Caco-2 (cell line): ENCODE results near the gene UQCC2. TPM values are rescaled to one million over a fixed set of nuclear protein-coding genes. Genes with fewer than 3 reads are reported as not detected.

Experiments used
- BruUV-seq: library from RNA; stranded (reverse); fragments of 400-500 nt; replicated peaks from 2 replicates; lab custom pipeline; 2021; lab: Mats Ljungman, UMichigan
- CTCF ChIA-PET: fragments of 300-600 bp; sonication (Branson Sonifier 250); formaldehyde crosslinking; loops from one replicate; lab custom pipeline; 2022; ENCODE audit warnings: antibody characterized with exemption; lab: Charles Lee
- POLR2A ChIA-PET: fragments of 300-600 bp; sonication (Branson Sonifier 250); formaldehyde crosslinking; loops from one replicate; lab custom pipeline; 2022; ENCODE audit warnings: antibody characterized with exemption; lab: Charles Lee
- DNase-seq, 2 experiments: peaks; one replicate each; pipeline versions ENCODE4 v3.0.0 to v3.0.0-alpha.2; 2020 to 2022
- H3K27me3 ChIP-seq: replicated peaks from 2 replicates; pipeline ENCODE4 v1.6.0; 2011; ENCODE audit warnings: low read length; ENCODE audit not compliant: control insufficient read depth, insufficient read depth
- H3K36me3 ChIP-seq: 2 replicates; pipeline ENCODE4 v1.5.1; 2011; ENCODE audit warnings: low read length; ENCODE audit not compliant: control insufficient read depth, insufficient read depth
- H3K4me1 ChIP-seq: fragments of 250-450 bp; sonication (Bioruptor Pico); 2 replicates; pipeline ENCODE4 v1.5.1; 2020; ENCODE audit warnings: mild to moderate bottlenecking
- H3K4me3 ChIP-seq: 2 replicates; pipeline ENCODE4 v1.5.1; 2011; ENCODE audit warnings: low read depth, mild to moderate bottlenecking, control low read depth, low read length
- H3K9me3 ChIP-seq: fragments of 250-450 bp; sonication (Bioruptor Pico); 2 replicates; pipeline ENCODE4 v1.5.1; 2020; ENCODE audit warnings: mild to moderate bottlenecking, moderate library complexity
- H3K27ac Mint-ChIP-seq: one replicate; pipeline ENCODE4 v1.8.0; 2022; ENCODE audit warnings: mixed read lengths; ENCODE audit not compliant: unreplicated experiment
- H3K27me3 Mint-ChIP-seq: one replicate; pipeline ENCODE4 v1.8.0; 2022; ENCODE audit warnings: mixed read lengths; ENCODE audit not compliant: insufficient read depth, unreplicated experiment
- H3K36me3 Mint-ChIP-seq: one replicate; pipeline ENCODE4 v1.8.0; 2022; ENCODE audit warnings: mild to moderate bottlenecking, mixed read lengths; ENCODE audit not compliant: insufficient read depth, unreplicated experiment
- H3K4me1 Mint-ChIP-seq: one replicate; pipeline ENCODE4 v1.8.0; 2022; ENCODE audit warnings: low read depth, mixed read lengths; ENCODE audit not compliant: unreplicated experiment
- H3K4me3 Mint-ChIP-seq: one replicate; pipeline ENCODE4 v1.8.0; 2022; ENCODE audit warnings: mild to moderate bottlenecking, moderate library complexity, mixed read lengths; ENCODE audit not compliant: unreplicated experiment
- H3K9me3 Mint-ChIP-seq: one replicate; pipeline ENCODE4 v1.8.0; 2022; ENCODE audit warnings: mixed read lengths; ENCODE audit not compliant: unreplicated experiment
- intact Hi-C: fragments of 100-400 bp; cut with micrococcal nuclease; formaldehyde crosslinking; loops from one replicate; pipeline ENCODE4 v1.10.0; 2022; ENCODE audit not compliant: unreplicated experiment
- total RNA-seq: library from RNA; stranded (reverse); gene quantifications from 2 replicates; pipeline ENCODE4 v1.2.3, GENCODE V29; 2022
- TF ChIP-seq, protein P1 (sequence below), 2 experiments: fragments of 200-600 bp in 1 of 2; IDR thresholded peaks; 1 replicate in 1 of 2; 2 replicates in 1 of 2; pipeline versions ENCODE4 v1.5.1 to v1.8.0; 2011 to 2022; ENCODE audit warnings: antibody characterized with exemption in 1 of 2, control low read depth in 1 of 2, inconsistent platforms in 1 of 2, low read depth in 1 of 2, low read length in 1 of 2, mild to moderate bottlenecking in 1 of 2, moderate library complexity in 1 of 2; ENCODE audit not compliant: insufficient read depth in 1 of 2, severe bottlenecking in 1 of 2, unreplicated experiment in 1 of 2

UQCC2 gene
- total RNA-seq, 1 experiment from 2014 or later, result 122 TPM

DNA sequence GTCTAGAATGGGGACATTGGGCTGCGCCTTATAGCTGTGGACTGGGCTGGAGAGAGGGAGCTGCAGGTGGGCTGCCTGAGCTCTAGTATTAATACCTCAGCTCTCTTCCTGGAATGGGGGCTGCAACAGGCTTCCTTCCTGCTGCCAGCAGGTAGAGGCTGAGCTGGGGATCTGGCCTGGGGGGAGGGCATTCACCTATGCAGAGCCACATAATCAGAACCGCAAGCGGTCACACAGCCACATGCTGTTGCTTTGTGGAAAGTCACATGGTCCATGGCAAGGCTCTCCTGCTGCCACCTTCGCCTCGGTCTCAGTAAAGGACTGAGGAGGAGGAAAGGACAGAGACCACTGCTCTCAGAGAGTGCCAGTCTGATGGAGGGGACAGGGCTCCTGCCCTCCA lies 54.7 kb downstream of the UQCC2 start:
- Mint-ChIP-seq H3K27me3 (no peaks in the 10 kb centered on the region), H3K36me3 (peaks cover 30% of the 10 kb centered on the region), H3K4me3 (no peak overlapping the region), H3K9me3 (no peaks in the 10 kb centered on the region), H3K27ac (no peak overlapping the region), H3K4me1 (no peaks in the 10 kb centered on the region)
- POLR2A ChIA-PET, result no interaction called here
- Histone ChIP-seq H3K9me3 (no peaks in the 10 kb centered on the region), H3K27me3 (no peaks in the 10 kb centered on the region), H3K36me3 (peaks cover 4% of the 10 kb centered on the region), H3K4me3 (no peak overlapping the region), H3K4me1 (no peaks in the 10 kb centered on the region)
- CTCF ChIA-PET, result interaction anchor here (0.5 kb wide), 1 partner anchor 87 kb away, joined by 3 read pairs; no protein-coding TSS in a partner anchor
- BruUV-seq, result no TSS peak
- TF ChIP-seq, protein P1, sequence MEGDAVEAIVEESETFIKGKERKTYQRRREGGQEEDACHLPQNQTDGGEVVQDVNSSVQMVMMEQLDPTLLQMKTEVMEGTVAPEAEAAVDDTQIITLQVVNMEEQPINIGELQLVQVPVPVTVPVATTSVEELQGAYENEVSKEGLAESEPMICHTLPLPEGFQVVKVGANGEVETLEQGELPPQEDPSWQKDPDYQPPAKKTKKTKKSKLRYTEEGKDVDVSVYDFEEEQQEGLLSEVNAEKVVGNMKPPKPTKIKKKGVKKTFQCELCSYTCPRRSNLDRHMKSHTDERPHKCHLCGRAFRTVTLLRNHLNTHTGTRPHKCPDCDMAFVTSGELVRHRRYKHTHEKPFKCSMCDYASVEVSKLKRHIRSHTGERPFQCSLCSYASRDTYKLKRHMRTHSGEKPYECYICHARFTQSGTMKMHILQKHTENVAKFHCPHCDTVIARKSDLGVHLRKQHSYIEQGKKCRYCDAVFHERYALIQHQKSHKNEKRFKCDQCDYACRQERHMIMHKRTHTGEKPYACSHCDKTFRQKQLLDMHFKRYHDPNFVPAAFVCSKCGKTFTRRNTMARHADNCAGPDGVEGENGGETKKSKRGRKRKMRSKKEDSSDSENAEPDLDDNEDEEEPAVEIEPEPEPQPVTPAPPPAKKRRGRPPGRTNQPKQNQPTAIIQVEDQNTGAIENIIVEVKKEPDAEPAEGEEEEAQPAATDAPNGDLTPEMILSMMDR (IDR thresholded peaks at IDR 0.05; ENCODE audit: insufficient read depth in 1 of 2, low read depth in 1 of 2, low read length in 1 of 2, severe bottlenecking in 1 of 2, unreplicated experiment in 1 of 2), result no peak
- intact Hi-C loops, result no loop called here
- no peak for DNase-seq

DNA sequence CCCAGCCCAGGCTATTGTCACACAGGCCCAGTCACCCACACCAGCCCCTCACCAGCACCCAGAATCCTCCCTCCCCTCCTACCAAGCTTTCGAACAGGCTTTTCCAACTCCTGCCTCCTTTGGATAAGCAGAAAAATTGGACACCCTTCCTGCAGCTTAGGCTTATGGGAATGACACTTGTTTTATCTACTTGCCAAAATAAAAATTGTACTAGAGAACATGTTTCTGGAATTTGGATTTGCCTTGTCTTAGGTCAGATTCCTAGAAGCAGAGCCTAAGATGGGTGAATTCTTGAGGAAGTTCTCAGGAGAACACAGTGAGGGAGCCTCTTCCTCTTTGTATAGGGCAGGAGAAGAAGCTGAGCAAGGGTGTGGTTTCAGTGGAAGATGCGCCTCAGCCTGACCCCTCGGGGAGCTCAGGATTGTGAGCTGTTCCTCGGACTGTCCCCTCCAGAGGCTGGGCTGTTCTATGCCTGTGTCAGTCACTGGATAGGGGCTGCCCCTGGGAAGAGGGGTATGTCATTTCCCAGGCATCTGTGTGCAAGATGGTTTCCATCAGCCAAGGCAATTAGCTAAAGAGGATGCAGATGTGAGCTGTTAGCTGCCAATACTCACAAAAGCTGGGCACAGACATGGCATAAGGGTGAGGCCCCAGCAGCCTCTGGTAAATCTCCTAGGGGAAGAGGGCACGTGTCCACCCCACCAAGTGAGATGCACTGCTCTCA lies 56.5 kb downstream of the UQCC2 start:
- H3K27ac Mint-ChIP-seq, result no peak overlapping the region
- POLR2A ChIA-PET, result no interaction called here
- no peaks in the 10 kb centered on the region for H3K9me3 Mint-ChIP-seq
- H3K4me1 Mint-ChIP-seq, result no peaks in the 10 kb centered on the region
- Histone ChIP-seq H3K4me1 (no peaks in the 10 kb centered on the region), H3K36me3 (peaks cover 4% of the 10 kb centered on the region), H3K4me3 (no peak overlapping the region), H3K9me3 (no peaks in the 10 kb centered on the region), H3K27me3 (no peaks in the 10 kb centered on the region)
- H3K27me3 Mint-ChIP-seq, result no peaks in the 10 kb centered on the region
- CTCF ChIA-PET, result no interaction called here
- no peak overlapping the region for H3K4me3 Mint-ChIP-seq
- H3K36me3 Mint-ChIP-seq, result peaks cover 42% of the 10 kb centered on the region
- TF ChIP-seq, protein P1 (IDR thresholded peaks at IDR 0.05; ENCODE audit: insufficient read depth in 1 of 2, low read depth in 1 of 2, low read length in 1 of 2, severe bottlenecking in 1 of 2, unreplicated experiment in 1 of 2), result no peak
- DNase-seq, result no peak
- intact Hi-C loops, result no loop called here
- no TSS peak for BruUV-seq

DNA sequence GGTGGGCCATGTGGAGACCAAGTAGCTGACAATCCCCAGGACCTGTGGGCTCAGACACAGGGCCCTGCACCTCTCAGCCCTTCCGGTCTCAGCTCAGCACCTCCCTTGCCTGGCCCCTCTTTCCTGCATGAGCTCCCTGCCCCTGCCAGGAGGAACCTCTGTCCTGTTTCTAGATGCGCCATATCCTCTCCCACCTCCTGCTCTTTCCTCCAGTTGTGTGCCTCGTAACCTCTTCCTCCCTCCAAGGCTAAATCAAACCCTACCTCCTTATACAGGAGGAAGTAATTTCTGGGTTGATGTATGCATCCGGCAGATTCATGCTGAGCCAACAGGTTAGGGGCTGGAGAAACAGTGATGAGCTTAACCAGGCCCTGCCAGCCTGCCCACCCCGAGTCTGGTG lies 59.5 kb downstream of the UQCC2 start:
- H3K4me3 Mint-ChIP-seq, result no peak overlapping the region
- no peaks in the 10 kb centered on the region for H3K9me3 Mint-ChIP-seq
- CTCF ChIA-PET, result interaction anchor here (0.6 to 1.3 kb wide), 2 partner anchors 17 to 59 kb away, joined by 3 read pairs; partner anchors contain the start of gene UQCC2
- no peak overlapping the region for H3K4me3 ChIP-seq
- H3K36me3 Mint-ChIP-seq, result peaks cover 37% of the 10 kb centered on the region
- no peaks in the 10 kb centered on the region for H3K9me3 ChIP-seq
- H3K27me3 ChIP-seq, result no peaks in the 10 kb centered on the region
- peaks cover 5% of the 10 kb centered on the region for H3K36me3 ChIP-seq
- no peaks in the 10 kb centered on the region for H3K4me1 Mint-ChIP-seq
- no peaks in the 10 kb centered on the region for H3K4me1 ChIP-seq
- DNase-seq, result no peak
- POLR2A ChIA-PET, result no interaction called here
- no peak overlapping the region for H3K27ac Mint-ChIP-seq
- no TSS peak for BruUV-seq
- intact Hi-C loops, result no loop called here
- TF ChIP-seq, protein P1 (IDR thresholded peaks at IDR 0.05; ENCODE audit: insufficient read depth in 1 of 2, low read depth in 1 of 2, low read length in 1 of 2, severe bottlenecking in 1 of 2, unreplicated experiment in 1 of 2), result no peak
- H3K27me3 Mint-ChIP-seq, result no peaks in the 10 kb centered on the region
